ENCODE results near the gene IGHMBP2. TPM values are rescaled to one million over a fixed set of nuclear protein-coding genes. Genes with fewer than 3 reads are reported as not detected.
A peak's percentile ranks its signal among the peaks of the same experiment; 100 is the strongest.

The IGHMBP2 gene
- total RNA-seq, 1 donor from 2014 or later, result 13.2 TPM

DNA sequence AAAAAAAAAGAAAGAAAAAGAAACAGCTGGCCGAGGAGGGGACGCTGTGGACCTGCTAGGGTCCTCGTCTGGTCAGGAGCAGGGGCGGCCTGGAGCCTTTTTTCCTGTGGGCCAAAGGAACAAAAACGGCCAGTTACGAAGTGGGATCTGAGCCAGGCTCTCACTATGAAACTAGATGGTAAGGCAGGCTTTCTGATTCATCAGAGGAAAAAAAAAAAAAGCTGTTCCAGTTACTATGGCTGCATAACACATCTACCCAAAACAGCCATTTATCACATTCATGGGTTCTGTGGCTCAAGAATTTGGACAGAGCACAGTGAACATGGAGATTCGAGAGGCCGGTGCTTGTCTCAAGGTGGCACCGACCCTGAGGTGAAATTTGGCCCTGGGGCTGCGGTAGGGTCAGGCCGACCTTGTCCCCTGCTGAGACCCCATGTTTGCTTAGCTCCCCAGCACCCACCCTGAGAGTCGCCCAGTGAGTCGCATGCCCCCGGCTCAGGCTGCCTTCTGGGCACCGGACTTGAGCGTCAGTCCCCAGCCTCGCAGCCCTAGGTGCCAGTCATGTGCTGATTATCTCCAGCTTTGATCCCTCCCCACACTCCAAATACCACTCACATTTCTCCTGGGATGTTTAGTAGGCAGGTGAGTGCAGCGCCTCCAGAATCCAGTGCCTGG is 42.9 kb downstream of the IGHMBP2 start:
- DNase-seq, result no peak
- intact Hi-C loops (cut with micrococcal nuclease), result no loop called here
- Histone ChIP-seq H3K27ac (replicated peaks) (no peak overlapping the region), H3K4me3 (no peak overlapping the region), H3K36me3 (no peaks in the 10 kb centered on the region), H3K27me3 (ENCODE audit: low read depth) (no peaks in the 10 kb centered on the region), H3K9me3 (replicated peaks) (no peaks in the 10 kb centered on the region), H3K4me1 (peaks cover 12% of the 10 kb centered on the region)
- TF ChIP-seq, protein P1, sequence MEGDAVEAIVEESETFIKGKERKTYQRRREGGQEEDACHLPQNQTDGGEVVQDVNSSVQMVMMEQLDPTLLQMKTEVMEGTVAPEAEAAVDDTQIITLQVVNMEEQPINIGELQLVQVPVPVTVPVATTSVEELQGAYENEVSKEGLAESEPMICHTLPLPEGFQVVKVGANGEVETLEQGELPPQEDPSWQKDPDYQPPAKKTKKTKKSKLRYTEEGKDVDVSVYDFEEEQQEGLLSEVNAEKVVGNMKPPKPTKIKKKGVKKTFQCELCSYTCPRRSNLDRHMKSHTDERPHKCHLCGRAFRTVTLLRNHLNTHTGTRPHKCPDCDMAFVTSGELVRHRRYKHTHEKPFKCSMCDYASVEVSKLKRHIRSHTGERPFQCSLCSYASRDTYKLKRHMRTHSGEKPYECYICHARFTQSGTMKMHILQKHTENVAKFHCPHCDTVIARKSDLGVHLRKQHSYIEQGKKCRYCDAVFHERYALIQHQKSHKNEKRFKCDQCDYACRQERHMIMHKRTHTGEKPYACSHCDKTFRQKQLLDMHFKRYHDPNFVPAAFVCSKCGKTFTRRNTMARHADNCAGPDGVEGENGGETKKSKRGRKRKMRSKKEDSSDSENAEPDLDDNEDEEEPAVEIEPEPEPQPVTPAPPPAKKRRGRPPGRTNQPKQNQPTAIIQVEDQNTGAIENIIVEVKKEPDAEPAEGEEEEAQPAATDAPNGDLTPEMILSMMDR (IDR thresholded peaks at IDR 0.05; ENCODE audit: borderline replicate concordance), result no peak

DNA sequence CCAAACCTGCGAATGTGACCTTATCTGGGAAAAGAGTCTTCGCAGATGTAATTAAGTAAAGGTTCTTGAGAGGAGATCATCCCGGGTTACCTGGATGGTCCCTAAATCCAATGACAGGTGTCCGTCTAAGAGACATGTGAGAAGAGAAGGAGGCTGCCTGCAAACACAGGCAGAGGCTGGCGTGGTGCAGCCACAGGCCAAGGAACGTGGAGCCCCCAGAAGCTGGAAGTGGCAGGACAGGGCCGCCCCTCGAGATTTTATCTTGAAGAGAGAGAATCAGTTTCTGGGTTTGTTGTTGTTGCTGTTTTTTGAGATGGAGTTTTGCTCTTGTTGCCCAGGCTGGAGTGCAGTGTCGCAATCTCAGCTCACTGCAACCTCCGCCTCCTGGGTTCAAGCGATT is 43.5 kb downstream of the IGHMBP2 start:
- Histone ChIP-seq H3K4me1 (peaks cover 12% of the 10 kb centered on the region), H3K27me3 (ENCODE audit: low read depth) (no peaks in the 10 kb centered on the region), H3K9me3 (replicated peaks) (no peaks in the 10 kb centered on the region), H3K4me3 (no peak overlapping the region), H3K36me3 (no peaks in the 10 kb centered on the region), H3K27ac (replicated peaks) (no peak overlapping the region)
- intact Hi-C loops (cut with micrococcal nuclease), result no loop called here
- DNase-seq, result no peak
- TF ChIP-seq, protein P1 (IDR thresholded peaks at IDR 0.05; ENCODE audit: borderline replicate concordance), result no peak

DNA sequence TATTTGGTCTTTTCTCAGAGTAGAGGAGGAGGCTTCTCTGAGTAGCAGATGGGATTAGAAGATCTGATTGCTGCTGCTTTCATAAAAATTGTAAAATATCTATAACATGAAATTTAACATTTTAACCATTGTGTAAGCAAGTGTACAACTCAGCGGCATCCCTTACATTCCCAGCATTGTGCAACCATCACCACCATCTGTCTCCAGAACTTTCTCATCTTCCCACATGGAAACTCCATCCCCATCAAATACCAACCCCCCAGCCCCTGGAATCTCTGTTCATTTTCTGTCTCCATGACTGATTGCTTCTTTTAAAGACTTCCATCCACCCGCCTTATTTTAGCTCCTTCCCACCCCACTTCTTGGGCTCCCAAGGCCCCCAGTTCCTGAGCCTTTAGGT is 44.8 kb downstream of the IGHMBP2 start:
- TF ChIP-seq, protein P1 (IDR thresholded peaks at IDR 0.05; ENCODE audit: borderline replicate concordance), result no peak
- H3K4me1 ChIP-seq, result peaks cover 9% of the 10 kb centered on the region

DNA sequence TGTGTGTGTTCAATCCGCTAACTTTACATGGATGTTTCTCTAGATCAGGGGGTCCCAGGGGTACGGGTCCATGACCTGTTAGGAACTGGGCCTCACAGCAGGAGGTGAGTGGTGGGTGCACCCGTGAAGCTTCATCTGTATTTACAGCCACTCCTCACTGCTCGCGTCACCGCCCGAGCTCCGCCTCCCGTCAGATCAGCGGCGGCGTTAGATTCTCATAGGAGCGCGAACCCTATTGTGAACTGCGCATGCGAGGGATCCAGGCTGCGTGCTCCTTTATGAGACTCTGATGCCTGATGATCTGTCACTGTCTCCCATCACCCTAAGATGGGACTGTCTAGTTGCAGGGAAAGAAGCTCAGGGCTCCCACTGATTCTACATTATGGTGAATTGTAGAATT is 45.2 kb downstream of the IGHMBP2 start:
- H3K4me1 ChIP-seq, result peaks cover 9% of the 10 kb centered on the region
- H3K4me3 ChIP-seq, result no peak overlapping the region
- H3K9me3 ChIP-seq (replicated peaks), result no peaks in the 10 kb centered on the region
- H3K27me3 ChIP-seq (ENCODE audit: low read depth), result no peaks in the 10 kb centered on the region
- no peaks in the 10 kb centered on the region for H3K36me3 ChIP-seq
- TF ChIP-seq, protein P1 (IDR thresholded peaks at IDR 0.05; ENCODE audit: borderline replicate concordance), result no peak
- intact Hi-C loops (cut with micrococcal nuclease), result no loop called here
- no peak overlapping the region for H3K27ac ChIP-seq (replicated peaks)
- DNase-seq, result no peak

More for the DNA sequence above, 44.8 kb downstream of the IGHMBP2 start:
- H3K27ac ChIP-seq (replicated peaks), result no peak overlapping the region
- H3K36me3 ChIP-seq, result no peaks in the 10 kb centered on the region
- intact Hi-C loops (cut with micrococcal nuclease), result no loop called here
- no peaks in the 10 kb centered on the region for H3K27me3 ChIP-seq (ENCODE audit: low read depth)
- DNase-seq, result no peak
- no peaks in the 10 kb centered on the region for H3K9me3 ChIP-seq (replicated peaks)
- H3K4me3 ChIP-seq, result no peak overlapping the region

DNA sequence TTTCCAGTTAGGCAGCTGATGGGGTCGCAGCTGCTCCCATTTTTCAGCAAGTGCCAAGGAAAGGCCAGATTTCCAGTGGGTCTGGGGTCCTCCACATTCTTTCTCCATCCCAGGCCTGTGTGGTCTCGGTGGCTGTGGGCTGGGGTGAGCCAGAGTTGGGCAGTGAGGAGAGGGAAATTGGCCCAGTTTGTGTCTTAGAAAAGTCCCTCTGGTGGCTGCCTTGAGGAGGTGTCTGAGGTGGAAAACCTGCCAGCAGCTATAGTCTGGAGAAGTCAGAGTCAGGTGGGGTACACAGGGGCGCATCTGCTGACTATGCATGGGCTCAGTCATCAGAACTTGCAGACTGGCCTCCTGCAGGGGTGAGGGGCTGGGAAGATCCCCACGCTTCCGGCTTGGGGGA is 46.6 kb downstream of the IGHMBP2 start:
- Histone ChIP-seq H3K27me3 (ENCODE audit: low read depth) (no peaks in the 10 kb centered on the region), H3K9me3 (replicated peaks) (no peaks in the 10 kb centered on the region), H3K36me3 (no peaks in the 10 kb centered on the region), H3K4me3 (no peak overlapping the region), H3K27ac (replicated peaks) (no peak overlapping the region), H3K4me1 (peaks cover 14% of the 10 kb centered on the region)
- intact Hi-C loops (cut with micrococcal nuclease), result no loop called here
- no peak for DNase-seq
- TF ChIP-seq, protein P1 (IDR thresholded peaks at IDR 0.05; ENCODE audit: borderline replicate concordance), result peak; percentile 23

Data from left ventricle myocardium inferior (tissue), 1 donor.